Activated naive CD8-positive, alpha-beta T cell treated with anti-CD3 and anti-CD28 coated beads, Interleukin-2, amount 50 U/mL, for 24 hours (primary cell): ENCODE measurements around the gene DDX31.
"Not testable (repeated sequence)": the region's sequence is repeated elsewhere in the genome, so short reads cannot be mapped to it uniquely, and the experiment has no call there.

ENCODE experiments used
- ATAC-seq: fragments of 150-1000 bp; cut with Tn5 transposase; one replicate; pipeline ENCODE4 v1.10.0; 2021
- DNase-seq: peaks from one replicate; pipeline ENCODE4 v3.0.0; 2021
- H3K27ac Mint-ChIP-seq: one replicate; pipeline ENCODE4 v1.8.0; 2021; ENCODE audit warnings: mild to moderate bottlenecking, mixed read lengths
- H3K27me3 Mint-ChIP-seq: one replicate; pipeline ENCODE4 v1.8.0; 2021; ENCODE audit warnings: mixed read lengths
- H3K36me3 Mint-ChIP-seq: one replicate; pipeline ENCODE4 v1.8.0; 2021; ENCODE audit warnings: low read depth, mixed read lengths
- H3K4me1 Mint-ChIP-seq: one replicate; pipeline ENCODE4 v1.8.0; 2021; ENCODE audit warnings: mixed read lengths
- H3K4me3 Mint-ChIP-seq: one replicate; pipeline ENCODE4 v1.8.0; 2021; ENCODE audit warnings: mild to moderate bottlenecking, moderate library complexity, mixed read lengths
- H3K9me3 Mint-ChIP-seq: one replicate; pipeline ENCODE4 v1.8.0; 2021; ENCODE audit warnings: mixed read lengths

The DDX31 gene

DNA sequence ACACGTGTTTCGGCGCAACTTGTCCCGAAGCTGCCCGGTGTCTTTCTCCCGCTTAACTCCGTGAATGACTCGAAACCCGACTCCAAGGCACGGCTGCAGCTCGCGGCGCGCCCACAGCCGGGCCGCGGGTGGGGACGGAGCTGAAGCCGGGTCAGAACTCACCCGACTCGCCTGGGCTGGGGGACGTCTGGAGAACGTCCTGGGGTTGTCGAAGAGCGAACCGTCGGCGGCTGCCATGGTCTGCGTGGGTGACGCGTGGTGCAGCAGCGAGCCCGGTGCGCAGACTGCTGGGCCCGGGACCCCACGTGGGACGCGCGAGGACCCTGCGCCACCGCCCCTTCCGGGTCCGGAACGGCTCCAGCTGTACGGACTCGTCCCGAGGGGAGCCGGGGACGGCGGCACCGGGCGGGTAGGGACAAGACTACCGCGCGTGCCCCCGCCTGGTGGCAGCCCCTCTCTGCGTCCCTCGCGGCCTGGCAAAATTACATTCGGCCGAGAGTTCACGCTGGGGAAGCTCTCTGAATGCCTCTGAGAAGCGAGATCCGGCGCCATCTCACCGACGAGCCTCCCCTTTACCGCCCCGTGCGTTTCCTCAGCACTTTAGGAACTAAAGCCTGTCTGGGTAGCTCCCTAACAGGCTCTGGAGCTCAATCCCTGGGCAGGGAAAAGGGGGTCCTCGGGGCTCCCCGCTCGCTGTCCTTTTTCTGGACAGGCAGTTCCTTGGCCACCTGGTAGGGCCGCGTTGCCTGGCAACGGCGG lies at the start of gene DDX31:
TSS of gene DDX31 (minus strand) at position 286 of the 759 bp plus-strand sequence. CDS start at position 237, 49 bp downstream.
- H3K4me1 Mint-ChIP-seq: peaks cover 47% of the 10 kb centered on the region
- H3K27me3 Mint-ChIP-seq: no peaks in the 10 kb centered on the region

DNA sequence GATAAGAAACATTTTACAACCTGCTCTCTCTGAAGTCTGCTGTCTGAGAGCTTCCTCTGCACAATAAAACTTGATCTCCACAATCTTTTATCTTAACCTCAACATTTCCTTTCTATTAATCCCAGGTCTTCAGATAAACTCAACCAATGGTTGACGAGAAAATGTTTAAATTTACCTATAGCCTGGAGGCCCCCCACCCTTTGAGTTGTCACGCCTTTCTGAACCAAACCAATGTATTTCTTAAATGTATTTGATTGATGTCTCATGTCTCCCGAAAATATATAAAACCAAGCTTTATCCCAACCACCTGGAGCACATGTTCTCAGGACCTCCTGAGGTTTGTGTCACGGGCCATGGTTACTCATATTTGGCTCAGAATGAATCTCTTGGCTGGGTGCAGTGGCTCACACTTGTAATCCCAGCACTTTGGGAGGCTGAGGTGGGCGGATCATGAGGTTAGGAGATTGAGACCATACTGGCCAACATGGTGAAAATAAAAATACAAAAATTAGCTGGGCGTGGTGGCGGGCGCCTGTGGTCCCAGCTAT lies 48.7 kb upstream of the DDX31 start:
- DNase-seq: not testable (repeated sequence)

More for the DNA sequence above, at the start of gene DDX31:
- H3K27ac Mint-ChIP-seq: peak within 1 kb of the TSS; percentile 92
- peak within 1 kb of the TSS; percentile 89 for H3K4me3 Mint-ChIP-seq
- H3K9me3 Mint-ChIP-seq: no peaks in the 10 kb centered on the region
- DNase-seq: peak; percentile 87
- H3K36me3 Mint-ChIP-seq: peaks cover 33% of the 10 kb centered on the region
- ATAC-seq: peak; percentile 94

GRCh38 chr9:132717326-132717945 lies 47.7 kb upstream of the DDX31 start:
- DNase-seq (no peak), ATAC-seq (no peak)
- Mint-ChIP-seq H3K4me1 (peaks cover 5% of the 10 kb centered on the region), H3K9me3 (no peaks in the 10 kb centered on the region), H3K4me3 (no peak overlapping the region), H3K27me3 (peaks cover 30% of the 10 kb centered on the region), H3K27ac (no peak overlapping the region), H3K36me3 (no peaks in the 10 kb centered on the region)

More for the DNA sequence above, 48.7 kb upstream of the DDX31 start:
- peaks cover 31% of the 10 kb centered on the region for H3K27me3 Mint-ChIP-seq
- not testable (repeated sequence) for H3K9me3 Mint-ChIP-seq, H3K4me1 Mint-ChIP-seq, H3K27ac Mint-ChIP-seq, H3K36me3 Mint-ChIP-seq, ATAC-seq, H3K4me3 Mint-ChIP-seq

DNA sequence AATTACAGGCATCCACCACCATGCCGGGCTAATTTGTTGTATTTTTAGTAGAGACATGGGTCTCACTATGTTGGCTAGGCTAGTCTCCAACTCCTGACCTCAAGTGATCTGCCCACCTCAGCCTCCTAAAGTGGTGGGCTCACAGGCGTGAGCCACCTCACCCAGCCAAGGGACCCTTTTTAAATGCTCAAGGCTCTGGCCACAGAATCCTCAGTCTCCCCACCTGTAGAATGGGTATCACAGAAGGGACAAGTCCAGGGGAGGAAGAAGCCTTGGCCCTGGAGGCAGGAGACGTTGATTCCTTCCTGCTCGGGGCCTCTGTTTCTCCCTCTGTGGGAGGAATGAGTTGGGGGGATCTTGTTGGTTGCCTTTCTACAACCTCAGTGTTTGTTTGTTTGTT lies 46.2 kb upstream of the DDX31 start:
- Mint-ChIP-seq H3K9me3 (no peaks in the 10 kb centered on the region), H3K4me1 (peaks cover 5% of the 10 kb centered on the region), H3K36me3 (no peaks in the 10 kb centered on the region), H3K27me3 (peaks cover 30% of the 10 kb centered on the region), H3K4me3 (no peak overlapping the region), H3K27ac (no peak overlapping the region)
- DNase-seq: no peak
- no peak for ATAC-seq

- Mint-ChIP-seq H3K9me3 (no peaks in the 10 kb centered on the region), H3K27me3 (peaks cover 15% of the 10 kb centered on the region), H3K4me3 (no peak overlapping the region), H3K36me3 (no peaks in the 10 kb centered on the region), H3K4me1 (no peaks in the 10 kb centered on the region), H3K27ac (no peak overlapping the region)
- ATAC-seq (no peak), DNase-seq (no peak)
Observed at GRCh38 chr9:132712753-132713152, 43.0 kb upstream of the DDX31 start.

DNA sequence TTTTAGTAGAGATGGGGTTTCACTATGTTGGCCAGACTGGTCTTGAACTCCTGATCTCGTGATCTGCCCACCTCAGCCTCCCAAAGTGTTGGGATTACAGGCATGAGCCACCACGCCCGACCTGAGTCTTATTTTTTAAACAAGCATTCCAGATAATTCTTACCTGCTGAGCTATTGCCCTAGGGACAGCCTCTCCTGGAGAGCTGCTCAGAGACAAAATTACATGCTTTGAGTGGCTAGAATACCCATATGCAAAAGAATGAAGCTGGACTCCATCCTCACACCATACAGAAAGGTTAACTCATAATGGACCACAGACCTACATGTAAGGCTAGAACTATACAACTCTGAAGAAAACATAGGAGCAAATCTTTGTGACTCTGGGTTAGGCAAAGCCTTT lies 42.1 kb upstream of the DDX31 start:
- H3K4me1 Mint-ChIP-seq: no peaks in the 10 kb centered on the region
- H3K9me3 Mint-ChIP-seq: no peaks in the 10 kb centered on the region
- DNase-seq (no peak), ATAC-seq (no peak)
- no peaks in the 10 kb centered on the region for H3K36me3 Mint-ChIP-seq
- no peak overlapping the region for H3K4me3 Mint-ChIP-seq
- peaks cover 7% of the 10 kb centered on the region for H3K27me3 Mint-ChIP-seq
- no peak overlapping the region for H3K27ac Mint-ChIP-seq

- H3K4me3 Mint-ChIP-seq, H3K9me3 Mint-ChIP-seq, H3K27me3 Mint-ChIP-seq, H3K27ac Mint-ChIP-seq, H3K36me3 Mint-ChIP-seq, DNase-seq, ATAC-seq, H3K4me1 Mint-ChIP-seq: not testable (repeated sequence)
Observed at GRCh38 chr9:132711152-132711551, 41.4 kb upstream of the DDX31 start.

- no peak overlapping the region for H3K4me3 Mint-ChIP-seq
- no peak for ATAC-seq
- peaks cover 5% of the 10 kb centered on the region for H3K27me3 Mint-ChIP-seq
- no peak overlapping the region for H3K27ac Mint-ChIP-seq
- no peaks in the 10 kb centered on the region for H3K9me3 Mint-ChIP-seq
- no peaks in the 10 kb centered on the region for H3K4me1 Mint-ChIP-seq
- no peaks in the 10 kb centered on the region for H3K36me3 Mint-ChIP-seq
- no peak for DNase-seq
Observed at GRCh38 chr9:132710333-132710732, 40.5 kb upstream of the DDX31 start.

- Mint-ChIP-seq H3K27me3 (peaks cover 7% of the 10 kb centered on the region), H3K27ac (no peak overlapping the region), H3K9me3 (no peaks in the 10 kb centered on the region), H3K36me3 (no peaks in the 10 kb centered on the region), H3K4me3 (no peak overlapping the region), H3K4me1 (no peaks in the 10 kb centered on the region)
- ATAC-seq (no peak), DNase-seq (no peak)
Observed at GRCh38 chr9:132708769-132709430, 39.1 kb upstream of the DDX31 start.

DNA sequence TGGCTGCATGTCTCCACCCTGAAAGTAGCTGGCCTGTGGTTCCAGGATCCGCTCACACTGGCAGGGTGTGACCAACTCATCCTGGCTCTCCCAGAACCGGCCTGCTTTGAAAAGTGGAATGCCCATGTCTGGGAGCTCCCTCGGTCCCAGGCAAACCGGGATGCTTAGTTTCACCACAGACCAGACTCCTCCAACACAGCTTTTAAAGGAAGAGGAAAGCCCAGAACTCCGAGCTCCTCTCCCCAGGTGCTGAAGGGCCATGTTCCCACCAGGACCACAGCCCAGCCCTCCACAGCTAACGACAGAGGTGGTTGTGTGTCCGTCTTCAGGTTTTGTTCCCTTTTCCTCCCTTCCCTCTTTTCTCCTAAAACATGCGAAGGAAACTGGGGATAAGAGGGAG lies 38.5 kb upstream of the DDX31 start:
- H3K4me3 Mint-ChIP-seq: no peak overlapping the region

DNA sequence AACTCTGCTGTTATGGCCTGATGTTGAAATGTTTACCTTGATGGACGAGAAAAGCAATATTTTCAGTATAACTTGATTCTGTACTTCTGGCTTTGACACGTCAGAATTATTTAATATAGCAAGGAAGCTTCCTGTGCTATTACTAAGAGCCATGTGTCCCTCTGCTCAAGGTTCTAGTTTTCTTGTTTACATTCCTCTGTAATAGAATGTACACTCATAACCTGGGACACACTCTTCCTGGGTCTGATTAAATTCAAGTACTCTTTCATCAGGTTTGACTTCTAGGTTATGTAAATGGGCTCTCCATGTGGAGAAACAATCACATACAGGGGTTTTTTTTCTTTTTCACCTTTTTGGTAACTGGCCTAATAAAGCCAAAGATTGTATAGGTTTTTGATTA lies 33.6 kb upstream of the DDX31 start:
- peaks cover 4% of the 10 kb centered on the region for H3K9me3 Mint-ChIP-seq
- no peak overlapping the region for H3K4me3 Mint-ChIP-seq
- no peak for ATAC-seq
- H3K27me3 Mint-ChIP-seq: peaks cover 7% of the 10 kb centered on the region
- DNase-seq: no peak
- H3K36me3 Mint-ChIP-seq: no peaks in the 10 kb centered on the region
- H3K27ac Mint-ChIP-seq: no peak overlapping the region
- H3K4me1 Mint-ChIP-seq: no peaks in the 10 kb centered on the region

More for the DNA sequence above, 38.5 kb upstream of the DDX31 start:
- H3K27me3 Mint-ChIP-seq: peaks cover 4% of the 10 kb centered on the region
- DNase-seq: no peak
- no peaks in the 10 kb centered on the region for H3K36me3 Mint-ChIP-seq
- H3K4me1 Mint-ChIP-seq: no peaks in the 10 kb centered on the region
- H3K27ac Mint-ChIP-seq: no peak overlapping the region
- no peak for ATAC-seq
- no peaks in the 10 kb centered on the region for H3K9me3 Mint-ChIP-seq

DNA sequence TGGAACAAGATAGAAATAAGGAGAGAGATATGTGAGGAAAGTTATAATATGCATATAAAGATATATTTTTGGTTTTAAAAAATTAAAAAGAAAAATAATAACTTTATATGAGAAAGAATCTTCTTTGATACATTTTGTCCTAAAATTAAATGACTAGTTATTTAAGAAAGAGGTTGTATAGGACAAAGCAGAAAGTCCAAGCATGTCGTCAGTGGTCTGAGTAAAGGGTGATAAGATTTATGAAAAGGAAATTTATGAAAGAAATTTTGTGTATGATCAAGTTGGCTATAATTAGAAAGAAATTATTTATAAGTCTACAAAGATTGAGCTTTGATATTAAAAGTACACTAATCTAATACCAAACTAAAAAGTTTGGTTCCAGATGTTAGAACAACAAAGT lies 32.5 kb upstream of the DDX31 start:
- no peak for DNase-seq
- no peak overlapping the region for H3K4me3 Mint-ChIP-seq
- H3K9me3 Mint-ChIP-seq: peaks cover 14% of the 10 kb centered on the region

GRCh38 chr9:132699956-132700355 lies 30.2 kb upstream of the DDX31 start:
- Mint-ChIP-seq H3K36me3 (peaks cover 6% of the 10 kb centered on the region), H3K4me3 (no peak overlapping the region), H3K9me3 (peaks cover 30% of the 10 kb centered on the region), H3K27me3 (peaks cover 8% of the 10 kb centered on the region), H3K4me1 (no peaks in the 10 kb centered on the region), H3K27ac (no peak overlapping the region)
- ATAC-seq: no peak
- DNase-seq: no peak

More for the DNA sequence above, 32.5 kb upstream of the DDX31 start:
- H3K36me3 Mint-ChIP-seq: peaks cover 4% of the 10 kb centered on the region
- no peaks in the 10 kb centered on the region for H3K4me1 Mint-ChIP-seq
- no peak for ATAC-seq
- H3K27ac Mint-ChIP-seq: no peak overlapping the region
- H3K27me3 Mint-ChIP-seq: peaks cover 8% of the 10 kb centered on the region

DNA sequence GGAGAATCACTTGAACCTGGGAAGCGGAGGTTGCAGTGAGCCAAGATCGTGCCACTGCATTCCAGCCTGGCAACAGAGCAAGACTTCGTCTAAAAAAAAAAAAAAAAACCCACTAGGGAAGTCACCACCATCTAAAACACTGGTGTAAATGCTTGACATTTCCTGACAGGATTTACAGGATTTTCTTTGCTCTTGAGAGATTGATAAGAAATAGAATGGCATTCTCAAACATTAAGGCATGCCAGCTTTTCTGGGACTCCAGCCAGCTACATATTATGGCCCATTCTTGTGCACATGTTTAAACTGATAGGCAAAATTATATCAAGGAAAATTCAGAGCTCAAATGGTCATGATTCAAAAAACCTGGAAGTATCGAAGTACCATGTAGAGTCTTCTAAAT lies 29.2 kb upstream of the DDX31 start:
- ATAC-seq (no peak), DNase-seq (no peak)
- Mint-ChIP-seq H3K36me3 (peaks cover 15% of the 10 kb centered on the region), H3K9me3 (peaks cover 39% of the 10 kb centered on the region), H3K4me1 (peaks cover 4% of the 10 kb centered on the region), H3K4me3 (no peak overlapping the region), H3K27ac (no peak overlapping the region), H3K27me3 (peaks cover 7% of the 10 kb centered on the region)

DNA sequence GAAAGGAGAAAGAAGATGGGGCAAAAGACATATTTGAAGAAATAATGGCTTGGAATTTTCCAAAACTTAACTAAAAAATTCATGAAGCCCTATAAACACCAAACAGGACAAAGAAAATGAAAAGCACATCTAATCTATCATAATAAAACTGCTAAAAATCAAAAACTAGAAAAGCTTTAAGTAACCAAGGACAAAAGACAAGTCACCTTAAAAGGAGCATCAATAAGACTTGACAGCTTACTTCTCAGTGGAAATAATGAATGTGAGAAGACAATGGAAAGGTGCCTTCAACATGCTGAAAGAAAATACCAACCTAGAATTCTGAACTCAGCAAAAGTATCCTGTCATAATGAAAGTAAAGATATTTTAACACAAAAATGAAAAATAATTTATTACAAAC lies 27.4 kb upstream of the DDX31 start:
- DNase-seq (no peak), ATAC-seq (no peak)
- Mint-ChIP-seq H3K4me3 (no peak overlapping the region), H3K9me3 (peaks cover 41% of the 10 kb centered on the region), H3K27me3 (peaks cover 4% of the 10 kb centered on the region), H3K4me1 (peaks cover 5% of the 10 kb centered on the region), H3K27ac (no peak overlapping the region), H3K36me3 (peaks cover 22% of the 10 kb centered on the region)
